Frontal cortex (tissue), 1 donor: ENCODE measurements around the gene CCDC200. TPM values are rescaled to one million over a fixed set of nuclear protein-coding genes. Genes with fewer than 3 reads are reported as not detected.

ENCODE experiments used
- small RNA-seq: library from RNA; depleted of rRNA; stranded (forward); fragments of <200 nt; gene quantifications from one replicate; pipeline ENCODE3, GENCODE V24; 2014
- total RNA-seq: library from RNA; depleted of rRNA; stranded (reverse); fragments of >200 nt; gene quantifications from one replicate; pipeline ENCODE4 v1.2.3, GENCODE V29; 2014

Gene CCDC200
- total RNA-seq, 1 donor from 2014 or later, result not detected

Small RNA genes within 50 kb of the gene (small RNA-seq; reads per million reads assigned to genes)
- not detected for gene RF00004
- not detected for gene RNU2-1

Other genes starting within 250 kb of the CCDC200 start
- gene PTGES3L, start 248.5 kb downstream of the CCDC200 start, total RNA-seq, result 2.9 TPM
- 14.3 TPM for gene RUNDC1, start 248.1 kb downstream of the CCDC200 start, total RNA-seq
- 1,220 TPM for gene RPL27, start 230.2 kb downstream of the CCDC200 start, total RNA-seq
- gene IFI35, start 221.8 kb downstream of the CCDC200 start, total RNA-seq, result 1.2 TPM
- gene VAT1, start 206.2 kb downstream of the CCDC200 start, total RNA-seq, result 77.9 TPM
- gene RND2, start 203.4 kb downstream of the CCDC200 start, total RNA-seq, result 4.5 TPM
- gene BRCA1, start 103.3 kb downstream of the CCDC200 start, total RNA-seq, result 6.1 TPM
- gene NBR1, start 57.4 kb downstream of the CCDC200 start, total RNA-seq, result 66.0 TPM
- gene TMEM106A, start 16.7 kb downstream of the CCDC200 start, total RNA-seq, result under 0.01 TPM
- not detected for gene RNU2-1, start 5.4 kb upstream of the CCDC200 start, total RNA-seq
- gene ARL4D, start 170.4 kb upstream of the CCDC200 start, total RNA-seq, result 39.5 TPM